IPS-15b (cell line): ENCODE measurements around the gene SCARB1.

Experiments used
- H3K27me3 ChIP-seq: one replicate; pipeline ENCODE4 v1.6.1; 2013; ENCODE audit warnings: low read length; ENCODE audit not compliant: control insufficient read depth, insufficient read depth
- H3K36me3 ChIP-seq: one replicate; pipeline ENCODE4 v1.6.1; 2013; ENCODE audit warnings: low read length; ENCODE audit not compliant: control insufficient read depth, insufficient read depth
- H3K4me1 ChIP-seq: one replicate; pipeline ENCODE4 v1.6.1; 2013; ENCODE audit warnings: mild to moderate bottlenecking, low read length; ENCODE audit not compliant: control insufficient read depth, insufficient read depth
- H3K4me3 ChIP-seq: one replicate; pipeline ENCODE4 v1.5.1; 2013; ENCODE audit warnings: low read depth, low read length
- H3K9ac ChIP-seq: one replicate; pipeline ENCODE4 v1.6.1; 2013; ENCODE audit warnings: low read depth, mild to moderate bottlenecking, low read length
- H3K9me3 ChIP-seq: one replicate; pipeline ENCODE4 v1.6.1; 2013; ENCODE audit warnings: mild to moderate bottlenecking, low read length; ENCODE audit not compliant: control insufficient read depth, insufficient read depth

SCARB1 gene

DNA sequence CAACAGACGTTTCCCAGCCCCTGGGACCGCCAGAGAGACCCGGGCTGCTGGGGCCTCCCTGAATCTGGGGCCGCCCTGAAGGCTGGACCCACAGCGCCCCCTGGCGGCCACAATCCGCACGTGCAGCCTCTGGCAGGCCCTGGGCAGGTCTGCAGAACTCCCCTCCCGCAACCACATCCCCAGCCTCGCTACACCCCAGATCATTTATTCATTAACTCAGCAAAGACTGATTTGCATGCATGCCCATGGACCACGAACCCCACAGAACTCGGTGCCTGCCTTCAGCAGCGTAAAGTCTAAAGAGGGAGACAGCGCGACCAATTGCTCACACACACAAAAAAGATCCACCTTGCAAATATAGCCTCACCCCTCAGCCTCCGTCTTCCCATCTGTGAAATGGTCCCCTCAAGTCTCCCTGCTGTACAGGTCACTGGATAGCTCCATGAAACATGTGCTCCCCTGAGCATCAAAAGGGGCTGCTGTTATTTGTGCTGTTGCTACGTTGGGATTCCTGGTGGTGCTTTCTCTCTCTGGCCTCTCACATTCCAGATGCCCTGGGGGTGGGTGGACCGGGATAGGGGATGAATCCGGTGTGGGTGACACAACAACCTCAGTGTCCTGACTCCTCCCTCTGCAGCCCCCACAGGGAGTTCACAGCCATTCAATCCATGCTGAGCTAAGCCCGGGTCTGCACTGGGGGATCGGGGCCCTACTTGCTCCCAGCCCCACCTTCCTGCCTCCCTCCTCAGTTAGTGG is 96.4 kb downstream of the SCARB1 start:
- H3K27me3 ChIP-seq, result no peaks in the 10 kb centered on the region

DNA sequence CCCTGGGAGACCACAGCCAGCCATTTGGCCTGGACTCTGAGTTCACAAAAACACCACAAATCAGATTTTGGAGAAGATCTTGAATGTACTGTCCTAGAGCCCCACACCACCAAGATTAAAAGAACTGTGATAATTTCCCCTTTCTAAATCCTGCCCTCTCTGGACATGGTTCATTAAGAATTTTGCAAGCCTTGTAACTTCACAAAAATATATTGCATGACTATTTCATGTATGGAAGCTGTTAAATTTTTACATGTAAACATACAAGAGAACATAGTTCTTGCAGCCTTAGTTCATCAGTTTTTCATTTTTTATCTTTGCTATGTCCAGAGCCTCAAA is 97.0 kb downstream of the SCARB1 start:
- no peak overlapping the region for H3K4me3 ChIP-seq
- peaks cover 8% of the 10 kb centered on the region for H3K9me3 ChIP-seq
- H3K36me3 ChIP-seq, result no peaks in the 10 kb centered on the region
- no peaks in the 10 kb centered on the region for H3K4me1 ChIP-seq
- H3K27me3 ChIP-seq, result no peaks in the 10 kb centered on the region
- H3K9ac ChIP-seq, result no peak overlapping the region

More for the DNA sequence above, 96.4 kb downstream of the SCARB1 start:
- Histone ChIP-seq H3K9me3 (peaks cover 8% of the 10 kb centered on the region), H3K4me3 (no peak overlapping the region), H3K9ac (no peak overlapping the region), H3K36me3 (peaks cover 3% of the 10 kb centered on the region), H3K4me1 (no peaks in the 10 kb centered on the region)

DNA sequence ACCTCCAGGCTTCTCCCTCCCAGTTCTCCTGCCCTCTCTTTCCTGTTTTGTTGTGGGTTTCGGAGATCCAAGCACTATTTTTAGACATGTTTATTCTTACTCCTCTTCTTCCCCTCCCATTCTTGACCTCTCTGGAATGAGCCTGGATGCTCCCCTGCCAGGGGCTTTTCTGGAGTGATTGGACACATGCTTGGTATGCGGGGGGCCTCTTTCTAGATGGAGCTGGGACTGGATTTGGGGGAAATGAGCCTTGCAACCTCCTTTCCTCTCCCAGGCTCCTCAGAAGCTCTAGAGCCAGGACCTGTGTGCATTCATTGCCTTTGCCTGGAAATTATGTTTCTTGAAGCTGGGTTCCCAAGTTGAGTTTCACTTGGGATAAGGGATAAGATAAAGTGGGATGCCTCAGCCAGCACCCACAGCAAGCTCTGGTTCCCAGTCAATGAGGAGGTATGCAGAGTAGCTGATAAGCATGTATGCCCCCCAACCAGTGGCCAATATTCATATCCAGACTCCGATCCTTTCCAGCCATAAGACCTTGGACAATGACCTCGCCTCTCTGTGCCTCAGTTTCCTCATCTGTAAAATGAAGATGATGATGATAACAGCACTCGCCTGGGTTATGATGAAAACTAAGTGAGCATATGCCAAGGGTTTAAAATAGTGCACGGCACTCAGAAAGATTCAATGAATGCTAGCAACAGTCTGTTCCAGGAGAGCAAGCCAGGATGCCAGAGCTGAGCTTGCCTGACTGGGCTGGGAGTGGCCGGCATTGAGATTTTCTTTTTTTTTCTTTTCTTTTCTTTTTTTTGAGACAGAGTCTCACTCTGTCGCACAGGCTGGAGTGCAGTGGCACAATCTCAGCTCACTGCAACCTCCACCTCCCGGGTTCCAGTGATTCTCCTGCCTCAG is 97.8 kb downstream of the SCARB1 start:
- Histone ChIP-seq H3K9ac (no peak overlapping the region), H3K9me3 (peaks cover 8% of the 10 kb centered on the region), H3K4me1 (no peaks in the 10 kb centered on the region), H3K27me3 (no peaks in the 10 kb centered on the region), H3K4me3 (no peak overlapping the region), H3K36me3 (no peaks in the 10 kb centered on the region)

DNA sequence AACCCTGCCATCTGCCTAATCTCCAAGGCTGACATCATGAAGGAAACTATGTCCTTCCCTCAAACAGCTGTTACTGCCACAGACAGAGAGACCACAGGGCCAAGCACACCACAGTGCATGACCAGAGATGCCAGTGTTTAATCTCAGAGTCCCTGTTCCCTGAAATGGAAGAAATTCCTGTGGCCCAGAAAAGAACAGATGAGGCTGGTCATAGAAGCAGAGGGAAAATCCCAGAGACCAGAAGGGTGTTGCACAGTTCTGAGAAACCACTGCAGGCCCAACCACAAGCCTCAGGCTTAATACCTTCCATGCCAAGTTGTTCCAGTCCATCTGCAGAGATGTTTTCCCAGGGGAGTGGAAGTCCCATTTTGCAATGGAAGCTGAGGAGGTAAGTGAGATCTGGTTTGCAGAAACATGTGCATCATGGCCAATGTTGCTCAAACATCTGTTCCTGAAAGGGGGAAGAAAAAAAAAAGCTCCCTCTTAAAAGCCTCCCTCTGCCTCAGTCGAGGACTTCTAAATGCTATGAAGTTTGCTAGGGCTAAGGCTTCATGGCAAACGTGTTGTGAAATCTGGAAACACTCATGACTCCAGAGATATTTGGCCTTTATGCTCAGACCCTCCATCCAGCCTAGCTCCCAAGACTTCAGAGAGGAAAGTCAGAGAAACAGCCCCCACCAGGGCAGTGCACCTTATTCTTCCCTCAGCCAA is 98.6 kb downstream of the SCARB1 start:
- Histone ChIP-seq H3K36me3 (no peaks in the 10 kb centered on the region), H3K4me3 (no peak overlapping the region), H3K27me3 (no peaks in the 10 kb centered on the region), H3K9ac (no peak overlapping the region), H3K4me1 (no peaks in the 10 kb centered on the region), H3K9me3 (peaks cover 8% of the 10 kb centered on the region)

DNA sequence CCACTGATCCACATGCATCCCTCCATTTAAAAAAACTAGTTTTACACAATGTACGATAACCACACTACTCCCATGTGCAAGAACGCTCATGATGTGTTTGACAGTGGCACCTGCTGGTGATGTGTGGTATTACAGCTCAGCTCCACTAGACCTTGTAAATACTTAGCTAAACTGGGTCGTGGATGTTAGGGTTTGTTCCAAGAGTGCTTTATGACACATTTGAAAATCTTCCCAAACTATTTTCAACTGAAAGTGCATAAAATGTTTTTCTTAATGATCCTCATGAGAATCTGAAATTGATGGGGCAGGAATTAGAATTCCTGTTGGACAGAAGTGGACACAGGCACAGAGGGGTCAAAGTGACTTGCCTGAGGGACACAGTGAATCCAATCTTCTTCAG is 99.2 kb downstream of the SCARB1 start:
- Histone ChIP-seq H3K4me1 (no peaks in the 10 kb centered on the region), H3K9me3 (peaks cover 8% of the 10 kb centered on the region), H3K36me3 (no peaks in the 10 kb centered on the region), H3K27me3 (no peaks in the 10 kb centered on the region), H3K9ac (no peak overlapping the region), H3K4me3 (no peak overlapping the region)

DNA sequence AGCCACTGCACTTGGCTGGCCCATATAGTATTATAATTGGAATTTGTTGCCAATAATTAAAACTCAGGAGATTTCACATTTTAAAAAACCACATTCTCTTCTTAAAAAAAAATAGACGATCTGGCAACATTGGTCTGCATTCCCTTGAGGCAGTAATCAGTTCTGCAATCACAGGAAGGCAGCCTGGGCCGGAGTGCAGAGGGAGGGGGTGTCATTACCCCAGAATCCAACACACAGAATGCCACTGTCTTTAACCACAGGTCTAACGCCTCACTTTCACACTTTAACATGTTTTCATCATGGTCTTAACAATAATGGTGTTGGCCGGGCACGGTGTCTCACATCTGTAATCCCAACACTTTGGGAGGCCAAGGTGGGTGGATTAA is 100.1 kb downstream of the SCARB1 start:
- Histone ChIP-seq H3K36me3 (no peaks in the 10 kb centered on the region), H3K27me3 (no peaks in the 10 kb centered on the region), H3K9me3 (peaks cover 8% of the 10 kb centered on the region), H3K9ac (no peak overlapping the region), H3K4me1 (no peaks in the 10 kb centered on the region), H3K4me3 (no peak overlapping the region)

DNA sequence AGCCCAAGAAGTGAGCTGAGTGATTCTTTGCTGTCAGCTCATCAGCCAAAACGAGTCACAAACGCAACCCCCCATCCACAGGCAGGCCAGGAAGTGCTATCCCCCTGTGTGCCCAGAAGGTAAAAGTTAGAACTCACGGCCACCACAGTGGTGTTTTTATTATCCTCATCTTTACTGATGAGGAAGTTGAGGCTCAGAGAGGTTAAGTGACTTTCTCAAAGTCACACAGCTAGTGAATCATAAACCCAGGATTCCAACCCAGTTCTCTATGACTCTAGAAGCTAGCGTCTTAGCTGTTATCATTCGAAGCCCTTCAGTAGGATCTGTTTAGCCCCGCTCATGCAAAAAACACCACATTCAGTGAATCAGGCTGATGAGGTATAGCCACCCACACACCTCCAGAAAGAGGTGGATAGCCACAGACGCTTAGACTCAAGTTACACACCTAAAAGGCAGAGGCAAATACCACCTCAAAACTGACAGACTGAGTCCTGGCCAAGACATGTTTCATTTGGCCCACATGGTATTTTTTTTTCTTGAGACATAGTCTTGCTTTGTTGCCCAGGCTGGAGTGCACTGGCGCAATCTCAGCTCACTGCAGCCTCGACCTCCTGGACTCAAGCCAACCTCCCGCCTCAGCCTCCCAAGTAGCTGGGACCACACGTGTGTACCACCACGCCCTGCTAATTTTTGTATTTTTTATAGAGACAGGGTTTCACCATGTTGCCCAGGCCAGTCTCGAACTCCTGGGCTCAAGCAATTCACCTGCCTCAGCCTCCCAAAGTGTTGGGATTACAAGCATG is 100.7 kb downstream of the SCARB1 start:
- Histone ChIP-seq H3K27me3 (no peaks in the 10 kb centered on the region), H3K9me3 (peaks cover 8% of the 10 kb centered on the region), H3K36me3 (no peaks in the 10 kb centered on the region), H3K4me3 (no peak overlapping the region), H3K4me1 (no peaks in the 10 kb centered on the region), H3K9ac (no peak overlapping the region)

DNA sequence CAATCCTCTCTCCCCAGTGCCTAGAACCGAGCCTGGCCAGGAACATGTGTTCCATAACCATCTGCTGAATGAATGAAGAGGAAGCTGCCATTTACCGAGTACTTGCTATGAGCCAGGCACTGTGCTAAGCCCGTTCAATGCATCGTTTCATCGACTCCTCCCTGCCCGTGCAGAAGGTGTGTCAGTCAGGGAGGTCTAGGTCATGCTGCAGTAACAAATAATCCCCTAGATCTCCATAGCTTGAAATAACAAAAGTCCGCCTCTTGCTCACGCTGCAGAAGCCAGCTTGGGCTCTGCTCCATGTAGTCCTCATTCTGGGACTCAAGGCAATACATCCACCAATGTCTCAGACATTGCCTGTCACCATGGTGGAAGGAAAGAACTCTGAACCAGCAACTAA is 101.3 kb downstream of the SCARB1 start:
- Histone ChIP-seq H3K4me1 (no peaks in the 10 kb centered on the region), H3K36me3 (no peaks in the 10 kb centered on the region), H3K4me3 (no peak overlapping the region), H3K9me3 (peaks cover 8% of the 10 kb centered on the region), H3K27me3 (no peaks in the 10 kb centered on the region), H3K9ac (no peak overlapping the region)

DNA sequence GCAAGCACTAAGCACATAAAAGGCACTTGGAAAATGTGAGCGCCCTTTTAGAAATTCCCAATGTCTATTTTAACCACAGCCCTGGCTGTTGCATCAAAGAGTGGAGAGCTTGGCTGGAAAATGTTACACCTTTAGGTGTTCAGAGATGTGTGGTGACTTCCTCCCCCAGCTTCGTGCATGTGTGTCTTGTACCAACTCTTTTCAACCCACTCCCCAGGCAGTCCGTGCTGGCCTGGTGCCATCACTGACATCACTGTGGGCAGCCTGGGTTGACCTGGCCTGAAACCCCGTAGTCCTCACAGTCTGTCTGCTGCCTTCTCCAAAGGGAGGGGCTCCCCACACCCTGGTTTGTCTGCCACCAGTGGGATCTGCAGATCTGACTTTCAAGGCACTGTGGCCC is 101.8 kb downstream of the SCARB1 start:
- H3K27me3 ChIP-seq, result no peaks in the 10 kb centered on the region
- H3K9ac ChIP-seq, result no peak overlapping the region
- H3K4me1 ChIP-seq, result no peaks in the 10 kb centered on the region
- H3K9me3 ChIP-seq, result peaks cover 8% of the 10 kb centered on the region
- H3K4me3 ChIP-seq, result no peak overlapping the region
- no peaks in the 10 kb centered on the region for H3K36me3 ChIP-seq

DNA sequence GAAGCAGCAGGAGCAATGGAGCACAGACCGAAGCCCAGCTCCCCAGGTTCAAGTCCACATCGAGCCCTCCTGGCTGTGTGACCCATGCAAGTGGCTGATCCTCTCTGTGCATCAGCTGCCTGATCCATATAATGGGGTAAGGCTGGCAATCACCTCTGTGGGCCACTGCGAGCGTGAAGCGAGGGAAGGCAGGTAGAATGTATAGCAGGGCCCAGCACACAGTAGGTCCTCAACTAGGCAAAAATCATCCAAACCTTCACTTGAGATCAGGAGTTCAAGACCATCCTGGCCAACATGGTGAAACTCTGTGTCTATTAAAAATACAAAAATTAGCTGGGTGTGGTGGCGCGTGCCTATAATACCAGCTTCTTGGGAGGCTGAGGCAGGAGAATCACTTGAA is 102.6 kb downstream of the SCARB1 start:
- no peaks in the 10 kb centered on the region for H3K36me3 ChIP-seq
- no peak overlapping the region for H3K9ac ChIP-seq
- H3K27me3 ChIP-seq, result no peaks in the 10 kb centered on the region
- no peaks in the 10 kb centered on the region for H3K4me1 ChIP-seq
- no peak overlapping the region for H3K4me3 ChIP-seq
- peaks cover 8% of the 10 kb centered on the region for H3K9me3 ChIP-seq

DNA sequence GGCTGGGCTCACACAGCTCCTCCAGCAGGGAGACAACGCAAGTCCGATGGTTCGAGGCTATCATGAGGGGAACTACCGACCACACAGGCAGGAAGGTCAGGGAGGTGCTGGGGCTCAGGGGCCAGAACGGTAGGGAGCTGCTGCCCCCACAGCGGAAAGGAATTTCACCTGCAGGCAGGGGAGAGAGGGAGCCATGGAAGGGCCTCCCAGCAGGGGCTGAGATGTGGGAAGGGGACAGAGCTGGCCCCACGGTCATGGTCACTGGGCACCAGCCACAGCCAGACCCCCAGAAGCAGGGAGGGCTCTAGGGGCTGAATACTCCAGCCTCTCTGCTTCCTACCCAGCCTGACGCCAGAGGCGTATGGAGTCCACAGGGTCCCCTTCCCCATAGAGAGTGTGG is 103.1 kb downstream of the SCARB1 start:
- Histone ChIP-seq H3K9ac (no peak overlapping the region), H3K4me1 (no peaks in the 10 kb centered on the region), H3K9me3 (peaks cover 8% of the 10 kb centered on the region), H3K27me3 (no peaks in the 10 kb centered on the region), H3K4me3 (no peak overlapping the region), H3K36me3 (no peaks in the 10 kb centered on the region)
